ENCODE data around the gene MOGAT3. TPM values are rescaled to one million over a fixed set of nuclear protein-coding genes. Genes with fewer than 3 reads are reported as not detected.

MOGAT3 gene
- total RNA-seq, 1 experiment from 2014 or later: not detected

GRCh38 chr7:101160910-101161309, 39.9 kb downstream of the MOGAT3 start:
- no peak for DNase-seq (ENCODE audit: low spot score)

GRCh38 chr7:101159696-101160674, 40.9 kb downstream of the MOGAT3 start:
- peak; percentile 81 for DNase-seq (ENCODE audit: low spot score)

GRCh38 chr7:101156866-101157589, 43.8 kb downstream of the MOGAT3 start:
- no peak for DNase-seq (ENCODE audit: low spot score)

GRCh38 chr7:101156277-101156676, 44.6 kb downstream of the MOGAT3 start:
- DNase-seq (ENCODE audit: low spot score): no peak

- no peak for DNase-seq (ENCODE audit: low spot score)
Observed at GRCh38 chr7:101155303-101155702, 45.5 kb downstream of the MOGAT3 start.

GRCh38 chr7:101154693-101155102, 46.1 kb downstream of the MOGAT3 start:
- no peak for DNase-seq (ENCODE audit: low spot score)

- peak; percentile 92 for DNase-seq (ENCODE audit: low spot score)
Observed at GRCh38 chr7:101153969-101154692, 46.7 kb downstream of the MOGAT3 start, which contains the start of gene AP1S1. TSS of gene AP1S1 (plus strand) at chr7:101154476. CDS start at chr7:101154515, 39 bp downstream.

GRCh38 chr7:101151908-101152651, 48.8 kb downstream of the MOGAT3 start:
- DNase-seq (ENCODE audit: low spot score): no peak

Other genes with a start within 250 kb of the MOGAT3 start
- not detected in 2 replicates for gene MUC12, start 231.5 kb downstream of the MOGAT3 start, total RNA-seq (2014; rRNA removed; shearing (Covaris generic))
- not detected in 2 replicates for gene MUC17, start 181.0 kb downstream of the MOGAT3 start, total RNA-seq (2014; rRNA removed; shearing (Covaris generic))
- 9.4 and 13.4 TPM in 2 replicates for gene TRIM56, start 115.6 kb downstream of the MOGAT3 start, total RNA-seq (2014; rRNA removed; shearing (Covaris generic))
- gene SERPINE1, start 73.9 kb downstream of the MOGAT3 start, total RNA-seq (2014; rRNA removed; shearing (Covaris generic)): 463 and 480 TPM in 2 replicates
- 332 and 409 TPM in 2 replicates for gene AP1S1, start 46.6 kb downstream of the MOGAT3 start, total RNA-seq (2014; rRNA removed; shearing (Covaris generic))
- 1.0 and 1.3 TPM in 2 replicates for gene VGF, start 35.5 kb downstream of the MOGAT3 start, total RNA-seq (2014; rRNA removed; shearing (Covaris generic))
- gene NAT16, start 20.7 kb downstream of the MOGAT3 start, total RNA-seq (2014; rRNA removed; shearing (Covaris generic)): 0.93 TPM in 1 of 2 replicates, not detected in the other
- gene PLOD3, start 16.5 kb upstream of the MOGAT3 start, total RNA-seq (2014; rRNA removed; shearing (Covaris generic)): 93.9 and 105 TPM in 2 replicates
- gene ZNHIT1, start 17.1 kb upstream of the MOGAT3 start, total RNA-seq (2014; rRNA removed; shearing (Covaris generic)): 113 and 116 TPM in 2 replicates
- 3.5 and 4.0 TPM in 2 replicates for gene CLDN15, start 36.8 kb upstream of the MOGAT3 start, total RNA-seq (2014; rRNA removed; shearing (Covaris generic))
- gene FIS1, start 44.0 kb upstream of the MOGAT3 start, total RNA-seq (2014; rRNA removed; shearing (Covaris generic)): 166 and 189 TPM in 2 replicates
- gene IFT22, start 120.8 kb upstream of the MOGAT3 start, total RNA-seq (2014; rRNA removed; shearing (Covaris generic)): 76.3 and 81.6 TPM in 2 replicates
- not detected in 2 replicates for gene COL26A1, start 161.8 kb upstream of the MOGAT3 start, total RNA-seq (2014; rRNA removed; shearing (Covaris generic))

All from A172 (cell line).